H1 (cell line): Measurements from ENCODE around the gene ARHGEF2. TPM values are rescaled to one million over a fixed set of nuclear protein-coding genes. Genes with fewer than 3 reads are reported as not detected.
A peak's percentile ranks its signal among the peaks of the same experiment; 100 is the strongest.

Experiments
- CTCF ChIA-PET: fragments of 300-600 bp; sonication (Branson Sonifier 250); formaldehyde crosslinking; loops from one replicate; lab custom pipeline; 2021; ENCODE audit not compliant: partially characterized antibody; lab: Charles Lee
- POLR2A ChIA-PET: fragments of 300-600 bp; sonication (Branson Sonifier 250); formaldehyde crosslinking; loops from one replicate; lab custom pipeline; 2021; ENCODE audit warnings: inconsistent platforms; ENCODE audit not compliant: partially characterized antibody; lab: Charles Lee
- DNase-seq, 2 experiments: peaks; one replicate each; pipeline versions ENCODE4 v3.0.0 to v3.0.0-alpha.2; 2010 to 2022; ENCODE audit warnings: low spot score in 2 of 2, low read depth in 1 of 2, mixed read lengths in 1 of 2
- FAIRE-seq: peaks from 2 replicates; lab custom pipeline; 2011; peaks lifted over from hg19 to GRCh38; lab: Jason Lieb, UNC
- H2AFZ ChIP-seq: 2 replicates; pipeline ENCODE4 v1.8.1; 2012; ENCODE audit warnings: low read length, inconsistent platforms
- H2AK5ac ChIP-seq: 2 replicates; pipeline ENCODE4 v1.6.1; 2013; ENCODE audit warnings: low read depth, low read length
- H2BK120ac ChIP-seq: replicated peaks from 2 replicates; pipeline ENCODE3; 2013; ENCODE audit warnings: low read depth, low read length, inconsistent platforms
- H2BK12ac ChIP-seq: 2 replicates; pipeline ENCODE4 v1.6.1; 2013; ENCODE audit warnings: low read depth, low read length
- H2BK15ac ChIP-seq: 2 replicates; pipeline ENCODE4 v1.6.1; 2013; ENCODE audit warnings: low read length
- H2BK20ac ChIP-seq: 2 replicates; pipeline ENCODE4 v1.6.1; 2013; ENCODE audit warnings: low read length
- H2BK5ac ChIP-seq: 2 replicates; pipeline ENCODE4 v1.6.1; 2013; ENCODE audit warnings: low read depth, low read length
- H3K14ac ChIP-seq: 2 replicates; pipeline ENCODE4 v1.6.1; 2013; ENCODE audit warnings: inconsistent platforms; ENCODE audit not compliant: insufficient read length
- H3K18ac ChIP-seq: 2 replicates; pipeline ENCODE4 v1.6.1; 2013; ENCODE audit warnings: low read length; ENCODE audit errors: extremely low read depth
- H3K23ac ChIP-seq: 2 replicates; pipeline ENCODE4 v1.6.1; 2013; ENCODE audit warnings: inconsistent platforms; ENCODE audit not compliant: insufficient read length
- H3K23me2 ChIP-seq: 2 replicates; pipeline ENCODE4 v1.6.1; 2013; ENCODE audit warnings: low read depth, low read length
- H3K27ac ChIP-seq: 2 replicates; pipeline ENCODE4 v1.6.1; 2011; ENCODE audit warnings: low read depth, low read length, inconsistent platforms
- H3K27me3 ChIP-seq, 4 experiments: replicated peaks in 1 of 4; 1 replicate in 1 of 4; 2 replicates in 3 of 4; pipeline versions ENCODE4 v1.6.1 to v1.8.1; 2011 to 2013; ENCODE audit warnings: low read length in 3 of 4, mild to moderate bottlenecking in 3 of 4, inconsistent platforms in 2 of 4, mixed read lengths in 2 of 4, moderate library complexity in 1 of 4; ENCODE audit not compliant: control insufficient read depth in 3 of 4, insufficient read depth in 3 of 4; ENCODE audit errors: extremely low read depth in 1 of 4
- H3K36me3 ChIP-seq, 4 experiments: 2 replicates each; pipeline versions ENCODE4 v1.6.1 to v1.8.1; 2011 to 2013; ENCODE audit warnings: mild to moderate bottlenecking in 4 of 4, low read length in 3 of 4, moderate library complexity in 2 of 4, control low read depth in 1 of 4, inconsistent platforms in 1 of 4; ENCODE audit not compliant: insufficient read depth in 4 of 4, control insufficient read depth in 2 of 4
- H3K4ac ChIP-seq: replicated peaks from 2 replicates; pipeline ENCODE3; 2013; ENCODE audit warnings: low read length, low read depth, mixed read lengths, inconsistent platforms; ENCODE audit not compliant: insufficient read length
- H3K4me1 ChIP-seq, 4 experiments: replicated peaks in 1 of 4; 1 replicate in 1 of 4; 2 replicates in 3 of 4; pipeline versions ENCODE4 v1.6.1 to v1.8.1; 2011 to 2013; ENCODE audit warnings: low read length in 3 of 4, inconsistent platforms in 2 of 4, mixed read lengths in 1 of 4; ENCODE audit not compliant: insufficient read depth in 4 of 4, control insufficient read depth in 3 of 4
- H3K4me2 ChIP-seq, 2 experiments: 2 replicates each; pipeline versions ENCODE4 v1.6.1 to v1.8.1; 2011 to 2013; ENCODE audit warnings: low read depth in 2 of 2, low read length in 2 of 2, control low read depth in 1 of 2, inconsistent platforms in 1 of 2, mild to moderate bottlenecking in 1 of 2; ENCODE audit not compliant: insufficient read depth in 1 of 2
- H3K4me3 ChIP-seq, 4 experiments: fragments of 200-600, 300-600 bp in 1 of 4; sonication (generic), shearing (Covaris generic), sonication (Bioruptor Twin) in 1 of 4; 2 replicates each; pipeline versions ENCODE4 v1.5.1 to v1.8.1; 2011 to 2016; ENCODE audit warnings: low read length in 4 of 4, low read depth in 3 of 4, control low read depth in 2 of 4, inconsistent platforms in 2 of 4, mild to moderate bottlenecking in 2 of 4, mixed read lengths in 1 of 4, moderate library complexity in 1 of 4; ENCODE audit not compliant: insufficient read depth in 2 of 4; ENCODE audit errors: extremely low read depth in 1 of 4
- H3K56ac ChIP-seq: replicated peaks from 2 replicates; pipeline ENCODE3; 2013; ENCODE audit warnings: low read depth, mild to moderate bottlenecking, mixed read lengths, low read length, inconsistent platforms; ENCODE audit not compliant: insufficient read length
- H3K79me1 ChIP-seq: 2 replicates; pipeline ENCODE4 v1.6.1; 2013; ENCODE audit warnings: low read depth, low read length, control low read depth
- H3K79me2 ChIP-seq, 2 experiments: 2 replicates each; pipeline versions ENCODE4 v1.6.1 to v1.8.1; 2012 to 2013; ENCODE audit warnings: low read length in 2 of 2, mild to moderate bottlenecking in 2 of 2, inconsistent platforms in 1 of 2; ENCODE audit not compliant: insufficient read depth in 2 of 2, control insufficient read depth in 1 of 2
- H3K9ac ChIP-seq, 4 experiments: replicated peaks in 1 of 4; 1 replicate in 1 of 4; 2 replicates in 3 of 4; pipeline versions ENCODE4 v1.6.1 to v1.8.1; 2011 to 2013; ENCODE audit warnings: low read depth in 3 of 4, low read length in 3 of 4, control low read depth in 2 of 4, mild to moderate bottlenecking in 2 of 4, moderate library complexity in 2 of 4, inconsistent platforms in 1 of 4; ENCODE audit errors: extremely low read depth in 1 of 4
- H3K9me3 ChIP-seq, 2 experiments: 2 replicates each; pipeline versions ENCODE4 v1.6.1 to v1.8.1; 2012 to 2013; ENCODE audit warnings: mild to moderate bottlenecking in 2 of 2, moderate library complexity in 2 of 2, control low read depth in 1 of 2, inconsistent platforms in 1 of 2, low read depth in 1 of 2, low read length in 1 of 2, mixed read lengths in 1 of 2; ENCODE audit not compliant: insufficient read depth in 2 of 2
- H4K20me1 ChIP-seq, 2 experiments: replicated peaks in 1 of 2; 2 replicates each; pipeline versions ENCODE3 to v1.8.1; 2011 to 2013; ENCODE audit warnings: inconsistent platforms in 2 of 2, low read length in 2 of 2, mild to moderate bottlenecking in 1 of 2; ENCODE audit not compliant: insufficient read depth in 2 of 2, control insufficient read depth in 1 of 2
- H4K5ac ChIP-seq: 2 replicates; pipeline ENCODE4 v1.6.1; 2013; ENCODE audit warnings: low read length, low read depth, mixed read lengths, inconsistent platforms; ENCODE audit not compliant: insufficient read length
- H4K8ac ChIP-seq: 2 replicates; pipeline ENCODE4 v1.8.0; 2013; ENCODE audit warnings: mild to moderate bottlenecking, moderate library complexity, low read length, inconsistent platforms; ENCODE audit not compliant: insufficient read depth; ENCODE audit errors: extremely low read depth
- H4K91ac ChIP-seq: replicated peaks from 2 replicates; pipeline ENCODE3; 2013; ENCODE audit warnings: low read length, mixed read lengths, inconsistent platforms; ENCODE audit not compliant: insufficient read length
- ATF2 ChIP-seq: IDR thresholded peaks from 2 replicates; pipeline ENCODE4 v1.6.1; 2012; ENCODE audit warnings: low read length, inconsistent platforms
- RNF2 ChIP-seq: fragments of 200-900, 300-1000 bp; sonication (generic); IDR thresholded peaks from 2 replicates; pipeline ENCODE4 v1.7.1; 2016; ENCODE audit warnings: borderline replicate concordance, low read depth, mild to moderate bottlenecking, antibody characterized with exemption, low read length; ENCODE audit not compliant: poor library complexity, severe bottlenecking; ENCODE audit errors: missing control alignments
- SIRT6 ChIP-seq: IDR thresholded peaks from one replicate; pipeline ENCODE4 v1.7.1; 2012; ENCODE audit warnings: low read length, inconsistent platforms
- WGBS, 2 experiments: shearing (Covaris generic) in 1 of 2; methylation state at CpG; one replicate each; pipeline versions ENCODE4 v1.1.6 to v1.1.7; 2013 to 2015; ENCODE audit warnings: low lambda C conversion rate in 2 of 2, mixed read lengths in 2 of 2, inconsistent platforms in 1 of 2, low coverage in 1 of 2, missing lambda C conversion rate in 1 of 2; ENCODE audit not compliant: insufficient replicate concordance in 2 of 2, insufficient coverage in 1 of 2, insufficient read length in 1 of 2; ENCODE audit errors: extremely low coverage in 1 of 2, missing lambda C conversion rate in 1 of 2; 5-methylcytosine and 5-hydroxymethylcytosine counted together
- polyA plus RNA-seq, 7 experiments: library from polyadenylated mRNA; depleted of rRNA in 3 of 7; stranded (reverse) in 5 of 7; unstranded in 2 of 7; fragments of >200 nt in 5 of 7; fragments of 200-250 nt in 2 of 7; gene quantifications; 1 replicate in 5 of 7; 2 replicates in 1 of 7; 4 replicates in 1 of 7; pipeline versions ENCODE4 v1.2.1 to v1.2.3, GENCODE V29; 2011 to 2013; ENCODE audit warnings: missing spikeins in 2 of 7, mixed read lengths in 2 of 7
- total RNA-seq: library from RNA; stranded (reverse); fragmentation: NEBNext Ultra II Directional; extraction: Animal tissue kit (Norgen Biotek cat#: 25700); gene quantifications from 2 replicates; pipeline ENCODE4 v1.2.1, GENCODE V29; 2021

Gene ARHGEF2
- total and polyA plus RNA-seq, 2 of the 8 experiments (the other 6 are each of a cell fraction or from before 2014, with no cell fraction given), result 42.7 to 80.5 TPM

- Histone ChIP-seq H3K23me2 (no peaks in the 10 kb centered on the region), H3K9ac (no peak overlapping the region), H3K36me3 (peaks cover 18 to 51% (median 34%) of the 10 kb centered on the region in 4 experiments), H3K27me3 (no peaks in the 10 kb centered on the region), H2BK12ac (no peak overlapping the region), H3K4me2 (no peak overlapping the region), H3K79me1 (no peaks in the 10 kb centered on the region), H3K79me2 (no peaks in the 10 kb centered on the region), H3K4ac (no peak overlapping the region), H4K91ac (no peak overlapping the region)
- CTCF ChIA-PET, result interaction anchor here (0.6 to 9.3 kb wide), 10 partner anchors 9 to 1542 kb away, joined by 3 to 77 read pairs (median 6); partner anchors contain the start of gene SSR2
- FAIRE-seq, result no peak
- TF ChIP-seq RNF2 (no peak), ATF2 (no peak), SIRT6 (no peak)
- TF ChIP-seq, all 59 proteins: peak for 0
- H3K9me3 ChIP-seq, result no peaks in the 10 kb centered on the region
- H2BK120ac ChIP-seq, result no peak overlapping the region
- H4K8ac ChIP-seq, result 0 out of 2 replicates have a peak overlapping the region, but pooled peaks have one; percentile 5
- no peak overlapping the region for H2AFZ ChIP-seq
- no peak overlapping the region for H2BK20ac ChIP-seq
- H3K4me3 ChIP-seq, result no peak overlapping the region
- no peak overlapping the region for H2AK5ac ChIP-seq
- peaks cover 0 to 3% (median 0%) of the 10 kb centered on the region in 4 experiments; a peak in 2 of 7 replicates for H3K4me1 ChIP-seq
- no peak overlapping the region for H3K18ac ChIP-seq
- DNase-seq, result no peak
- no peak overlapping the region for H3K27ac ChIP-seq
- H3K23ac ChIP-seq, result no peak overlapping the region
- POLR2A ChIA-PET, result interaction anchor here (0.6 to 3.1 kb wide), 4 partner anchors 10 to 65 kb away, joined by 3 to 17 read pairs (median 7); partner anchors contain the start of gene SSR2
- H3K56ac ChIP-seq, result no peak overlapping the region
- no peak overlapping the region for H3K14ac ChIP-seq
- 83% methylated on average over 2 of the region's 3 CpGs; no CpG with 5 or more reads in 1 of the 2 experiments for WGBS, 2 experiments
- no peak overlapping the region for H2BK15ac ChIP-seq
- no peak overlapping the region for H4K5ac ChIP-seq
- peaks cover 0 to 2% of the 10 kb centered on the region in 2 experiments for H4K20me1 ChIP-seq
- no peak overlapping the region for H2BK5ac ChIP-seq
Observed at GRCh38 chr1:156009404-156009803, 31.1 kb upstream of the ARHGEF2 start.
